MM.1S (cell line): Measurements from ENCODE around the gene AMZ2.

Source experiments
- DNase-seq: peaks from one replicate; pipeline ENCODE4 v3.0.0-alpha.2; 2015
- H2AFZ ChIP-seq: fragments of 300-600 bp; sonication (generic); 2 replicates; pipeline ENCODE4 v1.6.0; 2016; ENCODE audit warnings: antibody characterized with exemption, low read length
- H3F3A ChIP-seq: fragments of 300-600 bp; sonication (generic); 2 replicates; pipeline ENCODE4 v1.6.1; 2016; ENCODE audit warnings: mild to moderate bottlenecking, antibody characterized with exemption, low read length, moderate library complexity, mixed read lengths; ENCODE audit not compliant: insufficient read depth
- H3K27ac ChIP-seq: fragments of 300-600 bp; sonication (generic); 2 replicates; pipeline ENCODE4 v1.5.1; 2016; ENCODE audit warnings: mild to moderate bottlenecking, low read length
- H3K27me3 ChIP-seq: fragments of 300-600 bp; sonication (generic); replicated peaks from 2 replicates; pipeline ENCODE4 v1.6.0; 2016; ENCODE audit warnings: low read length; ENCODE audit not compliant: insufficient read depth
- H3K36me3 ChIP-seq: fragments of 300-600 bp; sonication (generic); replicated peaks from 2 replicates; pipeline ENCODE4 v1.6.1; 2016; ENCODE audit warnings: mild to moderate bottlenecking, low read length, mixed read lengths; ENCODE audit not compliant: insufficient read depth
- H3K4me1 ChIP-seq: fragments of 300-600 bp; sonication (generic); 2 replicates; pipeline ENCODE4 v1.6.1; 2016; ENCODE audit warnings: low read length, mixed read lengths
- H3K4me2 ChIP-seq: fragments of 300-600 bp; sonication (generic); 2 replicates; pipeline ENCODE4 v1.6.0; 2016; ENCODE audit warnings: low read depth, low read length
- H3K4me3 ChIP-seq: fragments of 300-600 bp; sonication (generic); 2 replicates; pipeline ENCODE4 v1.5.1; 2016; ENCODE audit warnings: low read length, mixed read lengths
- H3K79me2 ChIP-seq: fragments of 300-600 bp; sonication (generic); 2 replicates; pipeline ENCODE4 v1.6.1; 2016; ENCODE audit warnings: mixed run types, low read length, mixed read lengths
- H3K9ac ChIP-seq: fragments of 300-600 bp; sonication (generic); 2 replicates; pipeline ENCODE4 v1.6.1; 2016; ENCODE audit warnings: low read length, mixed read lengths
- H3K9me2 ChIP-seq: fragments of 300-600 bp; sonication (generic); replicated peaks from 2 replicates; pipeline ENCODE4 v1.6.1; 2016; ENCODE audit warnings: mild to moderate bottlenecking, low read length, mixed read lengths; ENCODE audit not compliant: insufficient read depth
- H3K9me3 ChIP-seq: fragments of 300-600 bp; sonication (generic); replicated peaks from 2 replicates; pipeline ENCODE4 v1.6.1; 2016; ENCODE audit warnings: mild to moderate bottlenecking, low read length, mixed read lengths; ENCODE audit not compliant: insufficient read depth
- H4K20me1 ChIP-seq: fragments of 300-600 bp; sonication (generic); 2 replicates; pipeline ENCODE4 v1.6.1; 2016; ENCODE audit warnings: mild to moderate bottlenecking, low read length, moderate library complexity, mixed read lengths; ENCODE audit not compliant: insufficient read depth
- EZH2 ChIP-seq: fragments of 300-600 bp; sonication (generic); optimal IDR thresholded peaks from 2 replicates; pipeline ENCODE3; 2017; ENCODE audit warnings: low read depth, mild to moderate bottlenecking, antibody characterized with exemption, low read length, mixed read lengths
- EZH2phosphoT487 ChIP-seq: fragments of 300-600 bp; sonication (generic); IDR thresholded peaks from 2 replicates; pipeline ENCODE4 v1.6.1; 2018; ENCODE audit warnings: antibody characterized with exemption, low read length
- TF ChIP-seq, protein P1 (sequence below): fragments of 300-600 bp; sonication (generic); IDR thresholded peaks from 2 replicates; pipeline ENCODE4 v1.5.1; 2016; ENCODE audit warnings: antibody characterized with exemption, low read length, mixed read lengths

Gene AMZ2

GRCh38 chr17:68294196-68294555 is 46.3 kb downstream of the AMZ2 start:
- no peaks in the 10 kb centered on the region for H3K9me2 ChIP-seq
- no peaks in the 10 kb centered on the region for H3K27me3 ChIP-seq
- no peaks in the 10 kb centered on the region for H3K79me2 ChIP-seq
- H4K20me1 ChIP-seq = no peaks in the 10 kb centered on the region
- H3K36me3 ChIP-seq = no peaks in the 10 kb centered on the region
- no peak overlapping the region for H3K4me2 ChIP-seq
- TF ChIP-seq EZH2phosphoT487 (no peak), EZH2 (no peak)
- TF ChIP-seq, protein P1, sequence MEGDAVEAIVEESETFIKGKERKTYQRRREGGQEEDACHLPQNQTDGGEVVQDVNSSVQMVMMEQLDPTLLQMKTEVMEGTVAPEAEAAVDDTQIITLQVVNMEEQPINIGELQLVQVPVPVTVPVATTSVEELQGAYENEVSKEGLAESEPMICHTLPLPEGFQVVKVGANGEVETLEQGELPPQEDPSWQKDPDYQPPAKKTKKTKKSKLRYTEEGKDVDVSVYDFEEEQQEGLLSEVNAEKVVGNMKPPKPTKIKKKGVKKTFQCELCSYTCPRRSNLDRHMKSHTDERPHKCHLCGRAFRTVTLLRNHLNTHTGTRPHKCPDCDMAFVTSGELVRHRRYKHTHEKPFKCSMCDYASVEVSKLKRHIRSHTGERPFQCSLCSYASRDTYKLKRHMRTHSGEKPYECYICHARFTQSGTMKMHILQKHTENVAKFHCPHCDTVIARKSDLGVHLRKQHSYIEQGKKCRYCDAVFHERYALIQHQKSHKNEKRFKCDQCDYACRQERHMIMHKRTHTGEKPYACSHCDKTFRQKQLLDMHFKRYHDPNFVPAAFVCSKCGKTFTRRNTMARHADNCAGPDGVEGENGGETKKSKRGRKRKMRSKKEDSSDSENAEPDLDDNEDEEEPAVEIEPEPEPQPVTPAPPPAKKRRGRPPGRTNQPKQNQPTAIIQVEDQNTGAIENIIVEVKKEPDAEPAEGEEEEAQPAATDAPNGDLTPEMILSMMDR = no peak
- H3K4me1 ChIP-seq = peaks cover 5% of the 10 kb centered on the region; the same call in 1 of the 2 replicates
- peaks cover 31% of the 10 kb centered on the region for H3F3A ChIP-seq
- H3K9me3 ChIP-seq = no peaks in the 10 kb centered on the region
- H2AFZ ChIP-seq = no peak overlapping the region
- no peak overlapping the region for H3K27ac ChIP-seq
- H3K4me3 ChIP-seq = no peak overlapping the region
- no peak overlapping the region for H3K9ac ChIP-seq
- no peak for DNase-seq

GRCh38 chr17:68294617-68295016 is 46.8 kb downstream of the AMZ2 start:
- H3K9ac ChIP-seq = no peak overlapping the region
- H3K79me2 ChIP-seq = no peaks in the 10 kb centered on the region
- no peaks in the 10 kb centered on the region for H3K36me3 ChIP-seq
- no peaks in the 10 kb centered on the region for H4K20me1 ChIP-seq
- H3K4me3 ChIP-seq = no peak overlapping the region
- peaks cover 5% of the 10 kb centered on the region; the same call in 1 of the 2 replicates for H3K4me1 ChIP-seq
- no peaks in the 10 kb centered on the region for H3K9me2 ChIP-seq
- no peaks in the 10 kb centered on the region for H3K9me3 ChIP-seq
- no peak overlapping the region for H2AFZ ChIP-seq
- H3K27ac ChIP-seq = no peak overlapping the region
- H3F3A ChIP-seq = peaks cover 31% of the 10 kb centered on the region
- no peak overlapping the region for H3K4me2 ChIP-seq
- H3K27me3 ChIP-seq = no peaks in the 10 kb centered on the region
- TF ChIP-seq, protein P1 = no peak
- no peak for TF ChIP-seq EZH2phosphoT487
- TF ChIP-seq EZH2 = no peak
- no peak for DNase-seq

- H4K20me1 ChIP-seq = no peaks in the 10 kb centered on the region
- H3K9me2 ChIP-seq = no peaks in the 10 kb centered on the region
- no peak overlapping the region for H3K4me3 ChIP-seq
- no peak overlapping the region for H3K27ac ChIP-seq
- H3F3A ChIP-seq = peaks cover 27% of the 10 kb centered on the region
- TF ChIP-seq EZH2phosphoT487 (no peak), EZH2 (no peak)
- TF ChIP-seq, protein P1 = no peak
- no peaks in the 10 kb centered on the region for H3K27me3 ChIP-seq
- no peak for DNase-seq
- peaks cover 5% of the 10 kb centered on the region; the same call in 1 of the 2 replicates for H3K4me1 ChIP-seq
- H2AFZ ChIP-seq = no peak overlapping the region
- H3K79me2 ChIP-seq = no peaks in the 10 kb centered on the region
- H3K9ac ChIP-seq = no peak overlapping the region
- no peaks in the 10 kb centered on the region for H3K36me3 ChIP-seq
- H3K4me2 ChIP-seq = no peak overlapping the region
- H3K9me3 ChIP-seq = no peaks in the 10 kb centered on the region
These were observed 47.2 kb downstream of the AMZ2 start for GRCh38 chr17:68295086-68295485.
